MG63 (cell line): Measurements from ENCODE around the gene R3HDM1. TPM values are rescaled to one million over a fixed set of nuclear protein-coding genes. Genes with fewer than 3 reads are reported as not detected.
"Not testable (repeated sequence)": the region's sequence is repeated elsewhere in the genome, so short reads cannot be mapped to it uniquely, and the experiment has no call there.

ENCODE experiments used
- DNase-seq: peaks from one replicate; pipeline ENCODE4 v3.0.0-alpha.2; 2020
- H3K27me3 ChIP-seq: fragments of 250-450 bp; sonication (Bioruptor Pico); 2 replicates; pipeline ENCODE4 v1.5.1; 2020; ENCODE audit warnings: mild to moderate bottlenecking, moderate library complexity
- H3K36me3 ChIP-seq: fragments of 250-450 bp; sonication (Bioruptor Pico); 2 replicates; pipeline ENCODE4 v1.5.1; 2020; ENCODE audit warnings: mild to moderate bottlenecking, moderate library complexity
- H3K4me3 ChIP-seq: fragments of 250-450 bp; sonication (Bioruptor Pico); 2 replicates; pipeline ENCODE4 v1.5.1; 2020; ENCODE audit warnings: mild to moderate bottlenecking, moderate library complexity
- H3K9me3 ChIP-seq: fragments of 250-450 bp; sonication (Bioruptor Pico); 2 replicates; pipeline ENCODE4 v1.5.1; 2020; ENCODE audit warnings: mild to moderate bottlenecking, moderate library complexity
- total RNA-seq: library from RNA; depleted of rRNA; stranded (reverse); fragments of >200 nt; shearing (Covaris generic); gene quantifications from 2 replicates; pipeline ENCODE4 v1.2.3, GENCODE V29; 2014; ENCODE audit warnings: low replicate concordance

The R3HDM1 gene
- total RNA-seq, 1 experiment from 2014 or later = 6.1 TPM

GRCh38 chr2:135662088-135662487, 130.8 kb downstream of the R3HDM1 start:
- no peaks in the 10 kb centered on the region for H3K9me3 ChIP-seq
- H3K36me3 ChIP-seq = peaks cover 8% of the 10 kb centered on the region; the same call in 1 of the 2 replicates
- H3K4me3 ChIP-seq = no peak overlapping the region
- no peak for DNase-seq
- H3K27me3 ChIP-seq = no peaks in the 10 kb centered on the region

GRCh38 chr2:135663148-135663700, 131.9 kb downstream of the R3HDM1 start:
- no peaks in the 10 kb centered on the region for H3K9me3 ChIP-seq
- H3K4me3 ChIP-seq = no peak overlapping the region
- peaks cover 3% of the 10 kb centered on the region; the same call in 1 of the 2 replicates for H3K36me3 ChIP-seq
- DNase-seq = no peak
- no peaks in the 10 kb centered on the region for H3K27me3 ChIP-seq

GRCh38 chr2:135664623-135665068, 133.4 kb downstream of the R3HDM1 start:
- Histone ChIP-seq H3K36me3 (peaks cover 3% of the 10 kb centered on the region; the same call in 1 of the 2 replicates), H3K9me3 (no peaks in the 10 kb centered on the region), H3K27me3 (no peaks in the 10 kb centered on the region), H3K4me3 (no peak overlapping the region)
- DNase-seq = no peak

GRCh38 chr2:135667045-135667444, 135.8 kb downstream of the R3HDM1 start:
- DNase-seq = no peak
- Histone ChIP-seq H3K36me3 (peaks cover 5% of the 10 kb centered on the region; the same call in 1 of the 2 replicates), H3K9me3 (no peaks in the 10 kb centered on the region), H3K4me3 (no peak overlapping the region), H3K27me3 (no peaks in the 10 kb centered on the region)

- H3K27me3 ChIP-seq = no peaks in the 10 kb centered on the region
- peaks cover 18% of the 10 kb centered on the region for H3K36me3 ChIP-seq
- DNase-seq = no peak
- H3K9me3 ChIP-seq = no peaks in the 10 kb centered on the region
- no peak overlapping the region for H3K4me3 ChIP-seq
Observed at GRCh38 chr2:135674453-135674852, 143.2 kb downstream of the R3HDM1 start.

- peaks cover 33% of the 10 kb centered on the region for H3K36me3 ChIP-seq
- no peak overlapping the region for H3K4me3 ChIP-seq
- DNase-seq = no peak
- no peaks in the 10 kb centered on the region for H3K9me3 ChIP-seq
- no peaks in the 10 kb centered on the region for H3K27me3 ChIP-seq
Observed at GRCh38 chr2:135676031-135676430, 144.7 kb downstream of the R3HDM1 start.

- Histone ChIP-seq H3K36me3 (peaks cover 34% of the 10 kb centered on the region), H3K9me3 (no peaks in the 10 kb centered on the region), H3K27me3 (no peaks in the 10 kb centered on the region), H3K4me3 (no peak overlapping the region)
- DNase-seq = no peak
Observed at GRCh38 chr2:135679125-135679524, 147.8 kb downstream of the R3HDM1 start.

GRCh38 chr2:135685361-135685760, 154.1 kb downstream of the R3HDM1 start:
- Histone ChIP-seq H3K36me3 (peaks cover 12% of the 10 kb centered on the region), H3K4me3 (no peak overlapping the region), H3K9me3 (no peaks in the 10 kb centered on the region), H3K27me3 (no peaks in the 10 kb centered on the region)
- no peak for DNase-seq

- no peaks in the 10 kb centered on the region for H3K9me3 ChIP-seq
- no peak overlapping the region for H3K4me3 ChIP-seq
- DNase-seq = no peak
- peaks cover 3% of the 10 kb centered on the region; the same call in 1 of the 2 replicates for H3K36me3 ChIP-seq
- H3K27me3 ChIP-seq = no peaks in the 10 kb centered on the region
Observed at GRCh38 chr2:135688978-135689377, 157.7 kb downstream of the R3HDM1 start.

GRCh38 chr2:135689679-135690078, 158.4 kb downstream of the R3HDM1 start:
- Histone ChIP-seq H3K36me3 (peaks cover 3% of the 10 kb centered on the region; the same call in 1 of the 2 replicates), H3K4me3 (no peak overlapping the region), H3K9me3 (no peaks in the 10 kb centered on the region), H3K27me3 (no peaks in the 10 kb centered on the region)
- DNase-seq = no peak

- no peak for DNase-seq
- Histone ChIP-seq H3K36me3 (peaks cover 10% of the 10 kb centered on the region; the same call in 1 of the 2 replicates), H3K4me3 (no peak overlapping the region), H3K27me3 (no peaks in the 10 kb centered on the region), H3K9me3 (no peaks in the 10 kb centered on the region)
Observed at GRCh38 chr2:135694711-135695110, 163.4 kb downstream of the R3HDM1 start.

- no peak for DNase-seq
- H3K9me3 ChIP-seq = no peaks in the 10 kb centered on the region
- no peak overlapping the region for H3K4me3 ChIP-seq
- H3K27me3 ChIP-seq = no peaks in the 10 kb centered on the region
- H3K36me3 ChIP-seq = peaks cover 10% of the 10 kb centered on the region; the same call in 1 of the 2 replicates
Observed at GRCh38 chr2:135698838-135699237, 167.6 kb downstream of the R3HDM1 start.

GRCh38 chr2:135701442-135701841, 170.2 kb downstream of the R3HDM1 start:
- Histone ChIP-seq H3K4me3 (no peak overlapping the region), H3K9me3 (no peaks in the 10 kb centered on the region), H3K36me3 (peaks cover 5% of the 10 kb centered on the region; the same call in 1 of the 2 replicates), H3K27me3 (no peaks in the 10 kb centered on the region)
- peak; percentile 66 for DNase-seq

GRCh38 chr2:135703300-135703699, 172.0 kb downstream of the R3HDM1 start:
- H3K9me3 ChIP-seq = no peaks in the 10 kb centered on the region
- no peaks in the 10 kb centered on the region for H3K27me3 ChIP-seq
- H3K36me3 ChIP-seq = no peaks in the 10 kb centered on the region
- H3K4me3 ChIP-seq = no peak overlapping the region
- no peak for DNase-seq

GRCh38 chr2:135704075-135704474, 172.8 kb downstream of the R3HDM1 start:
- H3K9me3 ChIP-seq, DNase-seq, H3K27me3 ChIP-seq, H3K36me3 ChIP-seq, H3K4me3 ChIP-seq: not testable (repeated sequence)

- H3K27me3 ChIP-seq = no peaks in the 10 kb centered on the region
- no peak overlapping the region for H3K4me3 ChIP-seq
- no peak for DNase-seq
- no peaks in the 10 kb centered on the region for H3K9me3 ChIP-seq
- peaks cover 11% of the 10 kb centered on the region for H3K36me3 ChIP-seq
Observed at GRCh38 chr2:135708159-135708558, 176.9 kb downstream of the R3HDM1 start.

GRCh38 chr2:135709992-135710391, 178.7 kb downstream of the R3HDM1 start:
- DNase-seq = peak; percentile 28
- H3K9me3 ChIP-seq = no peaks in the 10 kb centered on the region

GRCh38 chr2:135715086-135715485, 183.8 kb downstream of the R3HDM1 start:
- H3K27me3 ChIP-seq, H3K9me3 ChIP-seq, H3K4me3 ChIP-seq, DNase-seq: not testable (repeated sequence)
- peaks cover 20% of the 10 kb centered on the region for H3K36me3 ChIP-seq

More at GRCh38 chr2:135709992-135710391, 178.7 kb downstream of the R3HDM1 start:
- Histone ChIP-seq H3K36me3 (peaks cover 11% of the 10 kb centered on the region), H3K4me3 (no peak overlapping the region), H3K27me3 (no peaks in the 10 kb centered on the region)
